Kasumi-1 (cell line): ENCODE data around the gene XPR1.
A peak's percentile ranks its signal among the peaks of the same experiment; 100 is the strongest.
"Not testable (repeated sequence)": the region's sequence is repeated elsewhere in the genome, so short reads cannot be mapped to it uniquely, and the experiment has no call there.

ENCODE experiments used
- DNase-seq, 2 experiments: peaks; one replicate each; lab custom pipeline; 2025; lab: John Stamatoyannopoulos, UW

The XPR1 gene

GRCh38 chr1:180785291-180785690, 153.5 kb downstream of the XPR1 start:
- no peak for DNase-seq

DNA sequence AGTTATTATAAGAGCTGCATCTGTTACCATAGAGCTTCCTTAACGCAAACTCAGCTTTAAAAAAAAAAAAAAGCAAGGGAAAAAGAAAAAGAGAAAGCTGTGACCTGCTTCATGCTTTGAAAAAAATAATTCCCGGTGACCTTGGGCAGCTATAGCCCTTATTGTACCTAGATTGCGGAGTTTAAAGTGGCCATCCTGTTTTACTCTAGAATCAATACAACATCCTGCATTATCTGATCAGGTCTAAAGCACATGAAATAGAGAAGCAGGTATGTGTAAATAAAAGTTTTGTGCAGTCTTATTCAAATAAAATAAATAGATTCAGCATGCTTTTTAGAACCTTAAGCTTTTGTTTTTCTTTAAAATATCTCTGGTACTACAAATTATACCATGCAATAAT, 154.1 kb downstream of the XPR1 start:
- DNase-seq: no peak

- DNase-seq: no peak
These were observed 154.8 kb downstream of the XPR1 start for GRCh38 chr1:180786624-180787023.

DNA sequence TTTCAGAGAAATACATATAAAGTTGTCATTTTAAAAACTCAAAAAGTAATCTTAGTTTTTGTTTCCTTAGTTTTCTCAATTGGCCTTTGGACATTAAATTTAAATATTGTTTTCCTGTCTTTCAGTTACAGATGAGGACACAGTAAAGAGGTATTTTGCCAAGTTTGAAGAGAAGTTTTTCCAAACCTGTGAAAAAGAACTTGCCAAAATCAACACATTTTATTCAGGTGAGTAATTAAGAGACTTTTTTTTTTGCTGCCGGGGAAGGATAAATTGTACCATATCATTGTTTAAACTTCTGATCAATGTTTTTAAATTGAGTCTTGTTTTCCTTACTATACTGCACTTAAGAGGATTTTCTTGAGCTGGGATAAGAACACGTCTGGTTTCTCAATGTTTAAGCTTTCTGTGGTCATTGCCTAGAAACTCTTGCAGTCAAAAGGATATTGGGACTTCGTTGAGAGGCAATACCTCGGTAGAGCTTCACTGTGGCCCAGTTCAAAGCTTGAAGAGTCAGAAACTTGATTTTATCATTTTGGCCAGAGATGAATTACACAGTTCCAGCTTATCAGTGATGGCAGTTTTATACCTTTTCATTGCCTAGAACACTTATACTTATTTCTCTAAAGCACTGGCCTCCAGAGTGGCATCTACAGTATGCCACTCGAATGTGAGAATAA, 155.9 kb downstream of the XPR1 start:
- no peak for DNase-seq

DNA sequence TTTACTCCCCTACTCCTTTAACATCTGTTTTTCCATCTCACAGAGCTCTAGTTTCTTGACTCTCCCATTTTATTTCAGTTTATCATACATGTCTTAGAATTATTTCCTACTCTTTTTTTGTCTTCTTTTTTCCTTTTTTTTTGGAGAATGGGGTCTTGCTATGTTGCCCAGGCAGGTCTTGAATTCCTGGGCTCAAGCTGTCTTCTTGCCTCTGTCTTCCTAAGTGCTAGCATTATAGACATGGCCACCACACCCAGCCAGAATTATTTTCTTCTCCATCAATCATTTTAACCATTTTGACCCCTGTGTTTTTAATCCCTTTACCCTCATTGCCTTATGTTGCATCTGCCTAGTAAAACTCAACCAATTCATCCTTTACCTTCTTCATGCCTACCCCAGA, 157.6 kb downstream of the XPR1 start:
- DNase-seq: no peak

DNA sequence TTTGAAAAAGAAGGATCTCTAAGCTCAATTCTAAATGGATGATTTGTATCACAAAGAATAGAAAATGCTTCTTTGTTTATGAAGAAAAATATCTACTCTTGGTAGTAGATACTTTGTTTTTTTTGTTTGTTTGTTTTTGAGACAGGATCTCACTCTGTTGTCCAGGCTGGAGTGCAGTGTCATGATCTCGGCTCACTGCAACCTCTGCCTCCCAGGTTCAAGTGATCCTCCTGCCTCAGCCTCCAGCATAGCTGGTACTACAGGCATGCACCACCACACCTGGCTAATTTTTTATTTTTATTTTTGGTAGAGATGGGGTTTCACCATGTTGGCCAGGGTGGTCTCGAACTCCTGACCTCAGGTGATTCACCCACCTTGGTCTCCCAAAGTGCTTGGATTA, 159.3 kb downstream of the XPR1 start:
- DNase-seq: not testable (repeated sequence)

DNA sequence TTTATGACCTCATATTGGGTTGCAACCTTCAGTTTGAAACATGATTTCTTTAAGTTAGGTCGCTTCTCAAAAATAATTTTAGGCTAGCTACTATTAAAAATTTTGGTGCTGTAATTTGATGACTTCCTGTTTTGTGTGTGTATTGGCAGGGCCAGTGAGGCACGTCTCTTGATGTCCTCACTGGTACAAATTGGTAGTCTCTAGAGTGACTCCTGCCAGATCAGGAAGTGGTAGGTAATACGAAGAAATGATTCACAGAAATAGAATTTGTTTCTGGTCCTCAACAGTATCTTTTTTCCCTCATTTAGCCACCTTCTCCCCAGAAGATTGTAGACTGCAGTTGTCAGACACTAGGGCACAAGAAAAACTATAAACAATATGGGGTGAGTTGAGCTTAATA, 160.0 kb downstream of the XPR1 start:
- DNase-seq: peak; percentile 13 to 21

DNA sequence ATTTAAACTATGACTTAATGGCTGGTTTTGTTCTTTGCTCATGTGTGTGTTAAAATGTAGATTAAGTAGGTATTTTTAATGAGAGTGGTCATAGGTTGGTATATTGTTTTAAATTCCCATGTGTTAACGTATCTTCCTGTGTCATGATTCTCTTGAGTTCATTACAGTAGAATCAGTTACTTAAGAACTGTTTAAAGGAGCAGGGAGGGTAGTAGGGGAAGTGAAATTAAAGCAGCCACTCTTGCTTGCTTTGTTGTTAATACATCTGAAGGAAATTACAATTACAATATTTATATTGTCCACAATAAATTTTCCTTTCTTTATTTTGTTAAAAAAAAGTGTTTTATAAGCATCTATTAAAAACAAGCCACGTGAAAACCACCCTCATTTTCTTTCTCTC, 161.6 kb downstream of the XPR1 start:
- DNase-seq: no peak

DNA sequence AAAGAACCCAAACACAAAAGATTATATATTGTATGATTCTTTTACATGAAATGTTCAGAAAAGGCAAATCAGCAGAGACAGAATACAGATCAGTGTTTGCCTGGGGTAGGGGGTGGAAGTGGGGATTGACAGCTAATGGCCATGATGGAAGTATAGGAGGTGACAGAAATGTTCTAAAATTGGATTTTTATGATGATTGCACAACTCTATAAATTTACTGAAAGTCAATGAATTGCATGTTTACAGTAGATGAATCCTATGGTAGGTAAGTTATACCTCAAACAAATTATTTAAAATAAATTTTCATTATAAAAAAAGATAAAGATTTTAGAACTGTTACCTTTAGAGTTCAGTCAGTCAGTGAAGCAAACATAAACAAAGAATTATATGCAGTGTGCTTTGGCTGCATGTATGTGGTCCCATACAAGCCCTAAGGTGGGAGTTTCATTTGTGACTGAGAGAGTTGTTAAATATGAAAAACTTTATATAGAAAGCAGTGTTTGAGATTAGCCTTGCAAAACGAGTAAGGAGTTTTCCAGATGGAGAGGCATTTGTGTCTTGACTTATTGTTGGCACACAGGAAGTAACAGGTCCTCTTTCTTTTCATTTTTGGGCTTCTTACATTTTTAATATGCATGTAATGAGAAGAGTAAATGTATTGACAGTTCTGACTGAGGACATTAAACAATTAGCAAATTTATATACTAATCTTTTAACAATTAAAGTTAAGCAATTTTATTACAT, 165.2 kb downstream of the XPR1 start:
- no peak for DNase-seq

DNA sequence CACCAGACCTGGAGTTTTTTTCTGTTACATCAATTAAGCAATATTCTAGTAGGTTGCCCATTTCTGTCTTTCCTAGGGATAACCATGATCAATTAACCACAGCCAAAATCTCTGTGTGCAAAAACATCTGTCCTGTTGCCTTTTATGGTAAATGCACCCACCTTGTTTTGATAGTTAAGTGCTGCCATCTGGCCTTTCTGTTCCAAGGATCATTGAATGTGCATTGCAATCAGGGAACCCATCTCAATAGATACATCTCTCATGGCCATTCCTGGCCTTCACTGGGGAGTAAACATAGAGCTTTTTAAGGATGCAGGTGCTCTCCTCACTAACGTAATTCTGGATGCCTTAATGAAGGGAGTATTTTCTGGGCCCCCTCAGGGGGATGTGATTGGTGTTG, 169.1 kb downstream of the XPR1 start:
- no peak for DNase-seq

DNA sequence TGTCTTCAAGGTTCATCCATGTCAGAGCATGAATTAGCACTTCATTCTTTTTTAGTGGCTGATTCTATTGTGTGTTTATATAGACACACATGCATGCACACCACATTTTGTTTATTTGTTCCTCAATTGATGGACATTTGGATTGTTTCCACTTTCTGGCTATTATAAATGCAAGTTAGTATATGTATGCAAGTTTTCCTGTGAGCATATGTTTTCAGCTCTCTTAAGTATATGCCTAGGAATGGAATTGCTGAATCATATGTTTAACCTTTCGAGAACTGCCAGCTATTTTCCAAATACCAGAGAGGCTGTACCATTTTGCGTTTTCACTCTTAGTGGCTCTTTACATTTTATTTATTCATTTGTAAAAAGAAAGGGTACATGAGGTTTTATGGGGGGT, 171.0 kb downstream of the XPR1 start:
- no peak for DNase-seq

DNA sequence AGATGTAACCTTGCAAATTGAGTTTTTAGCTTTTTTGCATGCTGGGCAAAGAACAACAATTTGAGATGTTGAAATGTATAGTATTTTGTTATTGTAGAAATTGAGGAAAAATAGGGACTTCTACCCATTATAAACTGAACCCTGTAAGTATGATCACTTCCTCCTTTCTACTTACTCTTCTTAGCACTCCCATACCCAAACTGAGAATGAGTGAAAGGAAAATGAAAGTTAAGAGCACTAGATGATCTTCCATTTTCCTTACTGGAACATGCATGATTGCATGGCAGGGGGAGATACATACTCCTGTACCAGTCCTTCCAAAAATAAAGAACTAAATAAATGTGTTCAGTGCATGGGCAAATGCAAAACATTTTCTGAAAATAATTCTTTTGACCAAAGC, 173.5 kb downstream of the XPR1 start:
- peak; percentile 14 to 22 for DNase-seq

DNA sequence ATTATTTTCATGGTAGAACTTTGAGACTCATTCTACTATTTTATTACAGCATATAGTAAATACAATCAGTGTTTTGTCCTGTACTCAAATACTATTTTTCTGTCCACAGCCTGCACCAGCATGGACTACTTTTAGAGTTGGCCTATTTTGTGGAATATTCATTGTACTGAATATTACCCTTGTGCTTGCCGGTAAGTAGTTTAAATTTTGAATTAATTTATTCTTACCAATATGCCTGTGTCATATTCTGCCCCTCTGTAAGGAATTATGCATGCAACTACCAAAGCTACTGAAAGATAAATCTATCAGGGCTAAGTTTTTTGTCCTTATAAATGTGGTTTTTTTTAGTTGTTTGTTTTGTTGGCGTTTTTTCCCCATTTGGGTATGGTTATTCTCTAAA, 179.5 kb downstream of the XPR1 start:
- no peak for DNase-seq

- DNase-seq: no peak
These were observed 180.1 kb downstream of the XPR1 start for GRCh38 chr1:180811886-180812285.

DNA sequence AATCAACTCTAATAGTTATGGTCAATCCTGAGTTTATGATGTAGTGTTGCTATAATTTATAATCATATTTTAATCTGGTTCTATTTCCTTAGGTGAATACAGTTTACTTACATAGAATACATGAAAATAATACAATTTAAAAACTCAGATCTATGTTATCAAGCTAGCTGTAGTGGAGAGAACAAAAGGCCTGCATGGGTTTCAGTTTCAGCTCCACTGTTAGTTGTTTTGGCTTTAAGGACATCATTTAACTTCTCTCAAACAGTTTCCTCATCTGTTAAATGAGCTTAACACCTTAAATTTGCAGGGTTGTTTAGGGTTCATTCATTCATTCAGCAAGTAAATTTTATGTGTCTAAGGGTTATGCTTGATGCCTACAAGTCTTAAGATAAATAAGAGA, 182.4 kb downstream of the XPR1 start:
- no peak for DNase-seq

DNA sequence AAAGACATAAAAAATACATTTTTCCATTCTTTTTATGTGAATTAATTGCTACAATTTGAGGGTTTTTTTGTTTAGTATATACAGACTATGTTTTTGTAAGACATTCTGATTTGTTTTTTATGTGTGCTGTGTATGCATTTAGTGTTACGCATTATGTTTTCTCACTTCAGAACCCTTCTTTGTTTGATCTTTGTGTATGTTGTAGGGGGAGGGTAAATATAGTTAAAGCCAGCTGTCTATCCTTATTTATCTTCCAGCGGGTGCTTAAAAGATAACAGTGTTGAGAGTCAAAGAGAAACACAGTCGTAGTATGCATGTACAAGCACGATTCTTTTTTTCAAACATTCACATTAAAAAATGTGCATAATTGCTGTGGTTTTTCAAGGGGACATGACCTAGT, 183.4 kb downstream of the XPR1 start:
- DNase-seq: no peak

DNA sequence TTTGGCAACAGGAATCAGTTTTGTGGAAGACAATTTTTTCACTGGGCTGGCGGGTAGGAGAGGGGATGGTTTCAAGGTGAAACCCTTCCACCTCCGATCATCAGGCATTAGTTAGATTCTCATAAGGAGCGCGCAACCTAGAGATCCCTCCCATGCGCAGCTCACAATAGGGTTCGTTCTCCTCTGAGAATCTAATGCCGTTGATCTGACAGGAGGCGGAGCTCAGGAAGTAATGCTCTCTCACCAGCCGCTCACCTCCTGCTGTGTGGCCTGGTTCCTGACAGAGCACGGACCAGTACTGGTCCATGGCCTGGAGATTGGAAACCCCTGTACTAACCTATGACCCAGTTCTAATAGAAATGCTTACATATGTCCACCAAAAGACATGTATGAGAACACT, 184.3 kb downstream of the XPR1 start:
- no peak for DNase-seq

GRCh38 chr1:180821970-180822369, 190.1 kb downstream of the XPR1 start:
- no peak for DNase-seq

GRCh38 chr1:180831507-180831906, 199.7 kb downstream of the XPR1 start:
- not testable (repeated sequence) for DNase-seq

DNA sequence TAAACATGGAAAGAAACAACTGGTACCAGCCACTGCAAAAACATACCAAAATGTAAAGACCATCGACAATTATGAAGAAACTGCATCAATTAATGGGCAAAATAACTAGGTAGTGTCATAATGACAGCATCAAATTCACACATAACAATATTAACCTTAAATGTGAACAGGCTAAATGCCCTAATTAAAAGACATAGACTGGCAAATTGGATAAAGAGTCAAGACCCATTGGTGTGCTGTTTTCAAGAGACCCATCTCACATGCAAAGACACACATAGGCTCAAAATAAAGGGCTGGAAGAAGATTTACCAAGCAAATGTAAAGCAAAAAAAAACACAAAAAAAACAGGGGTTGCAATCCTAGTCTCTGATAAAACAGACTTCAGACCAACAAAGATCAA, 201.4 kb downstream of the XPR1 start:
- not testable (repeated sequence) for DNase-seq

DNA sequence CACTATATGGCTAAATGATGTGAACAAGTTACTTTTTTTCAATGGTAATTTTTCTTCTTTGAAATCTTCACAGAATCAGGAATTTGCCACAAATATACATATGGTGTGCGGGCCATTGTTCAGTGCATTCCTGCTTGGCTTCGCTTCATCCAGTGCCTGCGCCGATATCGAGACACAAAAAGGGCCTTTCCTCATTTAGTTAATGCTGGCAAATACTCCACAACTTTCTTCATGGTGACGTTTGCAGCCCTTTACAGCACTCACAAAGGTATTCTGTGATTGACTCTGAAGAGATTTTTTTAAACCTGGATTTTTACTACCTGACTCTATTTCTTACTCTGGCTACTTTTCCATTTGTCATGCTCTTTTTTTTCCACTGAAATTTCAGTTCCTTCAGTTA, 204.6 kb downstream of the XPR1 start:
- no peak for DNase-seq

GRCh38 chr1:180837020-180837419, 205.2 kb downstream of the XPR1 start:
- DNase-seq: no peak

DNA sequence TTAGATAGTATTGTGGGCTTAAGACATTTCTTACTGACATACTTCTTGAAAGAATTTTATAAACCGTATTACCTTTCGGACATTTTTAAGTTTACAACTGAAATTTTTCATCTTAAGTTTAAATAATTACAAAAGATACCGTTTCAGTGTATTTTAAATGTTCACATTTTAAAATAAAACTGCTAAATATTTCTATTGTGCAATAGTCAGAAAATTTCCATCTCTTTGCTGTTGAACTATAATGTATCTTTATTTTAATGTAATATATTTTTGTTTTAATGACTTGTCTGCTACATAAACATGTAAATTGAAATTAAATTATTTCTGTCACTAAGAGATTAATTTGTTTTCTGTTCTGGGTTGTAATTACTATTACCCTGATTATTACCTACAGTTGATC, 206.7 kb downstream of the XPR1 start:
- DNase-seq: no peak

DNA sequence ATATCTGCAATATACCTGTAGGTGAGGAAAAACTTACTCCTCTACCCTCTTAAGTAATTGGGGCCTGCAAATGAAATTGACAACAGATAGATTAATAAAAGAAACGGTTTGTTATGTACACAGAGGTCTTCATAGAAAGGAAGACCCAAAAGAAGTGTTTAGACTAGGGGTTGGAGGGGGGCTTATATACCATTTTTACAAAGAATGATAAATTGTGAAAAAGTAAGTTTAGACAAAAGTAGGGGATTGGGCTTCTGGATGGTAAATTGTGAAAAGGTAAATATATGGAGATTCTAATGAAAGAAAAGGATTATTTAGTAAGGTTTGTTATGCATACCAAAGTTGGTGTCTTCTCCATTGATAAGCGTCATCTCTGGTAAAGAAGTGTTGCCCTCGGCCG, 207.7 kb downstream of the XPR1 start:
- no peak for DNase-seq
